ENCODE results near the gene TRIM41.

- no peak for TF ChIP-seq TAF1 (IDR thresholded peaks at IDR 0.05; ENCODE audit: low read depth)
- no peak for TF ChIP-seq EP300 (IDR thresholded peaks at IDR 0.05; ENCODE audit: borderline replicate concordance)
- TF ChIP-seq CEBPB (IDR thresholded peaks at IDR 0.05) = no peak
Observed at GRCh38 chr5:181203777-181204112, 19.3 kb upstream of the TRIM41 start.

All from Ishikawa (cell line).